ENCODE results near the gene SLC22A23.

Gene SLC22A23

GRCh38 chr6:3413592-3413991 lies 43.3 kb downstream of the SLC22A23 start:
- H3K4me1 ChIP-seq (ENCODE audit: control insufficient read depth, low read length) = no peaks in the 10 kb centered on the region

GRCh38 chr6:3412779-3413500 lies 43.9 kb downstream of the SLC22A23 start:
- no peak overlapping the region for H3K27ac ChIP-seq (ENCODE audit: low read depth, low read length)
- H4K20me1 ChIP-seq (ENCODE audit: control insufficient read depth, insufficient read depth, low read depth, low read length) = no peaks in the 10 kb centered on the region
- H3K36me3 ChIP-seq (ENCODE audit: control insufficient read depth, low read length) = no peaks in the 10 kb centered on the region
- no peaks in the 10 kb centered on the region for H3F3A ChIP-seq (ENCODE audit: control insufficient read depth, insufficient read depth)
- no peaks in the 10 kb centered on the region for H3K9me2 ChIP-seq (replicated peaks; ENCODE audit: control insufficient read depth, low read length)
- TF ChIP-seq EZH2phosphoT487 (IDR thresholded peaks at IDR 0.05; ENCODE audit: borderline replicate concordance, low read length) = no peak
- TF ChIP-seq, protein P1, sequence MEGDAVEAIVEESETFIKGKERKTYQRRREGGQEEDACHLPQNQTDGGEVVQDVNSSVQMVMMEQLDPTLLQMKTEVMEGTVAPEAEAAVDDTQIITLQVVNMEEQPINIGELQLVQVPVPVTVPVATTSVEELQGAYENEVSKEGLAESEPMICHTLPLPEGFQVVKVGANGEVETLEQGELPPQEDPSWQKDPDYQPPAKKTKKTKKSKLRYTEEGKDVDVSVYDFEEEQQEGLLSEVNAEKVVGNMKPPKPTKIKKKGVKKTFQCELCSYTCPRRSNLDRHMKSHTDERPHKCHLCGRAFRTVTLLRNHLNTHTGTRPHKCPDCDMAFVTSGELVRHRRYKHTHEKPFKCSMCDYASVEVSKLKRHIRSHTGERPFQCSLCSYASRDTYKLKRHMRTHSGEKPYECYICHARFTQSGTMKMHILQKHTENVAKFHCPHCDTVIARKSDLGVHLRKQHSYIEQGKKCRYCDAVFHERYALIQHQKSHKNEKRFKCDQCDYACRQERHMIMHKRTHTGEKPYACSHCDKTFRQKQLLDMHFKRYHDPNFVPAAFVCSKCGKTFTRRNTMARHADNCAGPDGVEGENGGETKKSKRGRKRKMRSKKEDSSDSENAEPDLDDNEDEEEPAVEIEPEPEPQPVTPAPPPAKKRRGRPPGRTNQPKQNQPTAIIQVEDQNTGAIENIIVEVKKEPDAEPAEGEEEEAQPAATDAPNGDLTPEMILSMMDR (IDR thresholded peaks at IDR 0.05; ENCODE audit: low read depth, low read length, poor library complexity, severe bottlenecking) = no peak
- no peaks in the 10 kb centered on the region for H3K4me1 ChIP-seq (ENCODE audit: control insufficient read depth, low read length)
- no peaks in the 10 kb centered on the region for H3K9me3 ChIP-seq (ENCODE audit: control insufficient read depth, insufficient read depth, low read length)
- no peaks in the 10 kb centered on the region for H3K79me2 ChIP-seq (ENCODE audit: control insufficient read depth, low read length)
- peaks cover 6% of the 10 kb centered on the region for H3K27me3 ChIP-seq (ENCODE audit: control insufficient read depth, low read length)
- no peak overlapping the region for H3K4me3 ChIP-seq (ENCODE audit: low read length)
- H3K4me2 ChIP-seq (ENCODE audit: low read length) = no peak overlapping the region

More at GRCh38 chr6:3413592-3413991, 43.3 kb downstream of the SLC22A23 start:
- no peaks in the 10 kb centered on the region for H3K9me3 ChIP-seq (ENCODE audit: control insufficient read depth, insufficient read depth, low read length)
- TF ChIP-seq, protein P1 (IDR thresholded peaks at IDR 0.05; ENCODE audit: low read depth, low read length, poor library complexity, severe bottlenecking) = no peak
- no peak for TF ChIP-seq EZH2phosphoT487 (IDR thresholded peaks at IDR 0.05; ENCODE audit: borderline replicate concordance, low read length)
- H3K36me3 ChIP-seq (ENCODE audit: control insufficient read depth, low read length) = no peaks in the 10 kb centered on the region
- no peaks in the 10 kb centered on the region for H3F3A ChIP-seq (ENCODE audit: control insufficient read depth, insufficient read depth)
- no peaks in the 10 kb centered on the region for H3K79me2 ChIP-seq (ENCODE audit: control insufficient read depth, low read length)
- H3K27ac ChIP-seq (ENCODE audit: low read depth, low read length) = no peak overlapping the region
- peaks cover 13% of the 10 kb centered on the region for H3K27me3 ChIP-seq (ENCODE audit: control insufficient read depth, low read length)
- H3K4me2 ChIP-seq (ENCODE audit: low read length) = no peak overlapping the region
- H3K4me3 ChIP-seq (ENCODE audit: low read length) = no peak overlapping the region
- no peaks in the 10 kb centered on the region for H4K20me1 ChIP-seq (ENCODE audit: control insufficient read depth, insufficient read depth, low read depth, low read length)
- H3K9me2 ChIP-seq (replicated peaks; ENCODE audit: control insufficient read depth, low read length) = no peaks in the 10 kb centered on the region

GRCh38 chr6:3411967-3412778 lies 44.7 kb downstream of the SLC22A23 start:
- Histone ChIP-seq H3K4me1 (ENCODE audit: control insufficient read depth, low read length) (no peaks in the 10 kb centered on the region), H3K4me3 (ENCODE audit: low read length) (no peak overlapping the region), H3K27me3 (ENCODE audit: control insufficient read depth, low read length) (no peaks in the 10 kb centered on the region), H3K27ac (ENCODE audit: low read depth, low read length) (no peak overlapping the region), H3F3A (ENCODE audit: control insufficient read depth, insufficient read depth) (no peaks in the 10 kb centered on the region), H3K9me3 (ENCODE audit: control insufficient read depth, insufficient read depth, low read length) (no peaks in the 10 kb centered on the region), H4K20me1 (ENCODE audit: control insufficient read depth, insufficient read depth, low read depth, low read length) (no peaks in the 10 kb centered on the region), H3K36me3 (ENCODE audit: control insufficient read depth, low read length) (no peaks in the 10 kb centered on the region), H3K79me2 (ENCODE audit: control insufficient read depth, low read length) (no peaks in the 10 kb centered on the region), H3K4me2 (ENCODE audit: low read length) (no peak overlapping the region), H3K9me2 (replicated peaks; ENCODE audit: control insufficient read depth, low read length) (no peaks in the 10 kb centered on the region)
- TF ChIP-seq, protein P1 (IDR thresholded peaks at IDR 0.05; ENCODE audit: low read depth, low read length, poor library complexity, severe bottlenecking) = no peak
- TF ChIP-seq EZH2phosphoT487 (IDR thresholded peaks at IDR 0.05; ENCODE audit: borderline replicate concordance, low read length) = no peak

Measured in DOHH2 (cell line).